Upper lobe of left lung (tissue), 4 donors: Measurements from ENCODE around the gene TMEM31.
A peak's percentile ranks its signal among the peaks of the same experiment; 100 is the strongest.

Experiments
- CTCF ChIP-seq, 6 experiments: fragments of 450-650 bp in 4 of 6; fragments of 200-600 bp in 2 of 6; sonication (generic) in 2 of 6; IDR thresholded peaks; one replicate each; pipeline ENCODE4 v1.5.1; 2016 to 2019; ENCODE audit warnings: antibody characterized with exemption in 6 of 6
- EP300 ChIP-seq, 4 donors: sonication (generic); formaldehyde crosslinking; IDR thresholded peaks; one replicate each; pipeline ENCODE4 v1.5.1; 2017; ENCODE audit warnings: antibody characterized with exemption in 4 of 4, control low read depth in 2 of 4

GRCh38 chrX:103687696-103688201 is 23.0 kb upstream of the TMEM31 start:
- TF ChIP-seq CTCF (IDR thresholded peaks at IDR 0.05) (peak; percentile 32 to 68 (median 46)), EP300 (IDR thresholded peaks at IDR 0.05) (no peak)
